Gastroesophageal sphincter (tissue), 4 donors: ENCODE data around the gene COG4. TPM values are rescaled to one million over a fixed set of nuclear protein-coding genes. Genes with fewer than 3 reads are reported as not detected.

Experiments
- ATAC-seq: fragments of 150-250 bp; one replicate; pipeline ENCODE4 v1.9.1; 2016; ENCODE audit warnings: mild to moderate bottlenecking, moderate library complexity
- H3K27ac ChIP-seq, 4 donors: fragments of 200-600 bp; sonication (generic) in 3 of 4; 1 replicate in 3 of 4; 2 replicates in 1 of 4; pipeline ENCODE4 v1.5.1; 2016 to 2019
- H3K27me3 ChIP-seq: fragments of 200-600 bp; sonication (generic); one replicate; pipeline ENCODE4 v1.5.1; 2019
- H3K36me3 ChIP-seq, 2 donors: fragments of 200-600 bp; sonication (generic); one replicate each; pipeline ENCODE4 v1.5.1; 2019; ENCODE audit warnings: control low read depth in 1 of 2
- H3K4me1 ChIP-seq, 3 donors: fragments of 200-600 bp; sonication (generic); 1 replicate in 2 of 3; 2 replicates in 1 of 3; pipeline ENCODE4 v1.5.1; 2016 to 2019; ENCODE audit warnings: control low read depth in 2 of 3
- H3K4me3 ChIP-seq, 2 donors: fragments of 200-600 bp; sonication (generic); one replicate each; pipeline ENCODE4 v1.5.1; 2019; ENCODE audit warnings: mild to moderate bottlenecking in 1 of 2, moderate library complexity in 1 of 2
- H3K9me3 ChIP-seq, 3 donors: fragments of 200-600 bp; sonication (generic); one replicate each; pipeline ENCODE4 v1.5.1; 2017 to 2019; ENCODE audit warnings: control low read depth in 2 of 3
- CTCF ChIP-seq, 4 experiments: fragments of 200-600 bp in 2 of 4; fragments of 450-650 bp in 2 of 4; sonication (generic) in 1 of 4; IDR thresholded peaks; one replicate each; pipeline ENCODE4 v1.5.1; 2017 to 2019; ENCODE audit warnings: antibody characterized with exemption in 4 of 4, mild to moderate bottlenecking in 2 of 4, moderate library complexity in 2 of 4
- EP300 ChIP-seq: sonication (generic); formaldehyde crosslinking; IDR thresholded peaks from one replicate; pipeline ENCODE4 v1.6.1; 2017; ENCODE audit warnings: antibody characterized with exemption, mild to moderate bottlenecking
- POLR2A ChIP-seq, 2 donors: fragments of 450-650 bp; IDR thresholded peaks; one replicate each; pipeline ENCODE4 v1.6.1; 2017; ENCODE audit warnings: antibody characterized with exemption in 2 of 2, mild to moderate bottlenecking in 2 of 2, moderate library complexity in 1 of 2
- POLR2AphosphoS5 ChIP-seq: sonication (generic); formaldehyde crosslinking; IDR thresholded peaks from one replicate; pipeline ENCODE4 v1.6.1; 2017; ENCODE audit warnings: antibody characterized with exemption
- WGBS, 2 donors: methylation state at CpG; one replicate each; pipeline ENCODE4 v1.1.5; 2018; ENCODE audit warnings: low coverage in 1 of 2; 5-methylcytosine and 5-hydroxymethylcytosine counted together
- small RNA-seq, 4 donors: library from RNA; depleted of rRNA; stranded (forward); fragments of <200 nt; gene quantifications; one replicate each; pipeline ENCODE3, GENCODE V24; 2016
- total RNA-seq, 4 donors: library from RNA; depleted of rRNA; stranded (reverse); fragments of >200 nt; gene quantifications; one replicate each; pipeline ENCODE4 v1.1.0, GENCODE V29; 2016

The COG4 gene
- total RNA-seq, 4 donors from 2014 or later, result 32.3 to 37.4 (median 35.0) TPM

- Histone ChIP-seq H3K9me3 (no peaks in the 10 kb centered on the region), H3K36me3 (no peaks in the 10 kb centered on the region), H3K27ac (peak overlapping the region; percentile 36 to 79 (median 70)), H3K4me3 (peak overlapping the region in 1 of 2 donors; percentile 2), H3K27me3 (no peaks in the 10 kb centered on the region), H3K4me1 (peaks cover 12 to 99% (median 71%) of the 10 kb centered on the region in 3 donors)
- WGBS, 2 donors, result 21 to 23% methylated on average over 5 to 12 of the region's 12 CpGs
- TF ChIP-seq EP300 (no peak), POLR2AphosphoS5 (no peak), CTCF (IDR thresholded peaks at IDR 0.05) (no peak), POLR2A (IDR thresholded peaks at IDR 0.05) (no peak)
- ATAC-seq, result peak; percentile 26
Observed at GRCh38 chr16:70432723-70433457, 90.5 kb downstream of the COG4 start.

GRCh38 chr16:70432356-70432722 is 91.0 kb downstream of the COG4 start:
- Histone ChIP-seq H3K9me3 (no peaks in the 10 kb centered on the region), H3K4me1 (peaks cover 15 to 99% (median 71%) of the 10 kb centered on the region in 3 donors), H3K27ac (peak overlapping the region; percentile 36 to 79 (median 70)), H3K4me3 (peak overlapping the region in 1 of 2 donors; percentile 2), H3K36me3 (no peaks in the 10 kb centered on the region), H3K27me3 (no peaks in the 10 kb centered on the region)
- WGBS, 2 donors, result 13 to 35% methylated on average over 2 of the region's 3 CpGs
- no peak for ATAC-seq
- TF ChIP-seq EP300, result no peak
- TF ChIP-seq POLR2A (IDR thresholded peaks at IDR 0.05), result no peak
- no peak for TF ChIP-seq CTCF (IDR thresholded peaks at IDR 0.05)
- TF ChIP-seq POLR2AphosphoS5, result no peak

DNA sequence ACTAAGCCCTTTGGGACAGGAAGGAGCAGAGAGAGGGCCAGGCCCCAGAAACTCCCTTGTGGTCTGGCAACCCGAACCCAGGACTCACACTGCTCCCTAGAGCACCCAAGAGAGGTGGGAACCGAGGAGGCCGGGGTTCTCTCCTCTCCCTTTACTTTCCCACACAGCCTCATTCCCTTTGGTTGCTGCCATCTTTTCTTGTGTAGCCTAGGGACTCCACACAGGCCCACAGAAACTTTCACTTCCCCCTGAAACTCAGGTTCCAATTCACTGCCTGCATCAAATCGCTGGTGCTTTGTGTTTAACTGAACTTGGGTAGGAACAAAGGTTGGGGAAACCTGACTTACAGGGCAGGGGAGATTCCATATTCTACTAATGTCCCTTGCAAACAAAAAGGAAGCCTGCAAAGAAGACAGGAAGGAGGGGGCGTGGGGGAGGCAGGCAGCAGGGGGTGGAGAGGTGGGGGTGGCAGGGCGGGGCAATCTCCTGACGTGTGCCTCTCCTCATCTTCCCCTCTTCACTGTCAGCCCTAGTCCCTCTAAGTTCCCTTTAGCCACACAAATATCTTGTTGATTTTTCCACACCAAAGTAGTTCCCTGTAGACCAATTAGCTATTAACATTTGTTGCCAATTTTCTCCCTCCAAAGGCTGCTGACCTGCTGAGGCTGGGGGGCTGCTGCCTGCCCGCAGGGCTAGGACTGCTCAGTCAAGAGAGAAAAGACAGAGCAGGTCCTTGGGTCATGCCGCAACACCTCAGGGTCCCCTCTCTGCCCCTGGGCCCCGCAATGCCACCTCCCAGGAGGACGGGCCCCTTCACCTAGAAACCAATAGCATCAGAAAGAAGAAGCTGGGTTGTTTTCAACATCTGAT is 92.5 kb downstream of the COG4 start:
- no peaks in the 10 kb centered on the region for H3K36me3 ChIP-seq
- 13 to 49% methylated on average over 3 to 10 of the region's 11 CpGs for WGBS, 2 donors
- TF ChIP-seq CTCF (IDR thresholded peaks at IDR 0.05), result no peak
- no peak for TF ChIP-seq POLR2A (IDR thresholded peaks at IDR 0.05)
- no peak for TF ChIP-seq EP300
- TF ChIP-seq POLR2AphosphoS5, result no peak
- ATAC-seq, result no peak
- no peaks in the 10 kb centered on the region for H3K27me3 ChIP-seq
- peak overlapping the region in 3 of 4 donors; percentile 52 to 66 (median 58) for H3K27ac ChIP-seq
- no peak overlapping the region for H3K4me3 ChIP-seq
- no peaks in the 10 kb centered on the region for H3K9me3 ChIP-seq
- peaks cover 15 to 94% (median 60%) of the 10 kb centered on the region in 3 donors for H3K4me1 ChIP-seq

Small RNAs within 50 kb of the gene (small RNA-seq; reads per million reads assigned to genes)
- 0 to 0.63 (median 0.06) reads per million in 4 donors for gene RNU6-23P
- 0 reads per million in 4 donors for gene RPS27P26
- gene SNORD111, result 376 to 635 (median 439) reads per million in 4 donors
- gene SNORD111B, result 354 to 1,105 (median 404) reads per million in 4 donors

Other genes with a start within 250 kb of the COG4 start
- 100 to 1,000 TPM in 1 of 4 donors, 10 to 100 TPM in 3; 76.9 to 109 (median 81.6) TPM for gene AARS1, start 234.0 kb downstream of the COG4 start, total RNA-seq
- 10 to 100 TPM; 25.4 to 44.0 (median 30.4) TPM for gene DDX19B, start 224.4 kb downstream of the COG4 start, total RNA-seq
- 10 to 100 TPM; 44.4 to 63.3 (median 50.7) TPM for gene DDX19A, start 176.7 kb downstream of the COG4 start, total RNA-seq
- gene ST3GAL2, start 84.5 kb downstream of the COG4 start, total RNA-seq, result 10 to 100 TPM; 17.6 to 35.6 (median 24.8) TPM
- 10 to 100 TPM in 3 of 4 donors, 1 to 10 TPM in 1; 6.9 to 21.8 (median 12.4) TPM for gene FCSK, start 69.0 kb downstream of the COG4 start, total RNA-seq
- 100 to 1,000 TPM in 1 of 4 donors, 10 to 100 TPM in 3; 73.3 to 115 (median 92.8) TPM for gene SF3B3, start 262 bp upstream of the COG4 start, total RNA-seq
- 1 to 10 TPM; 1.6 to 4.1 (median 2.8) TPM for gene IL34, start 123.0 kb upstream of the COG4 start, total RNA-seq
- gene MTSS2, start 162.5 kb upstream of the COG4 start, total RNA-seq, result 100 to 1,000 TPM in 1 of 4 donors, 10 to 100 TPM in 3; 70.9 to 234 (median 85.9) TPM